Measurements from ENCODE around the gene C4orf51. TPM values are rescaled to one million over a fixed set of nuclear protein-coding genes. Genes with fewer than 3 reads are reported as not detected.

C4orf51 gene
- total RNA-seq, 1 experiment from 2014 or later = 15.4 TPM

DNA sequence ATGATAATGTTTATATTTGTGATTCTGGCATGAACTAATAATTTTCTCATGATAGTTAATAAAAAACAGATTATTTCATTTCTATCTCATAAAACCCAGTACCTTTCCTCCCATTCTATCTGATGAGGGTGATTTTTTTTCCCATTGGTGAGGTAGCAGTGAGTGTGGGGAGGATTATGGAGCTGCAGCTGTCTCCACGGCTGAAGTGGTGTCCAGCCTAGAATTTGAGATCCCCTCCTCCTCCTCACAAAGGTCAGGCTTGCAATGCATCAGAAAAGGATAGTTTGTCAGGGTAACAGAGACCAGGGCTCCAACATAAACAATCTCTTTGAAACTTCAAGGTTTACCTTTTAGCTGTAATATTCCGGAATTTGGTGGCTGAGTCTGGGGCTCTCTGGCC is 60.9 kb downstream of the C4orf51 start:
- H3K9me3 Mint-ChIP-seq = peaks cover 6% of the 10 kb centered on the region
- peaks cover 16% of the 10 kb centered on the region for H3K36me3 Mint-ChIP-seq
- H3K4me1 Mint-ChIP-seq = peaks cover 18% of the 10 kb centered on the region
- POLR2A ChIA-PET = interaction anchor here (0.6 kb wide), 1 partner anchor 104 kb away, joined by 3 read pairs; no protein-coding TSS in a partner anchor
- ATAC-seq = no peak
- H3K27ac Mint-ChIP-seq = no peak overlapping the region
- H3K27me3 Mint-ChIP-seq (ENCODE audit: low read depth) = no peaks in the 10 kb centered on the region
- TF ChIP-seq, protein P1, sequence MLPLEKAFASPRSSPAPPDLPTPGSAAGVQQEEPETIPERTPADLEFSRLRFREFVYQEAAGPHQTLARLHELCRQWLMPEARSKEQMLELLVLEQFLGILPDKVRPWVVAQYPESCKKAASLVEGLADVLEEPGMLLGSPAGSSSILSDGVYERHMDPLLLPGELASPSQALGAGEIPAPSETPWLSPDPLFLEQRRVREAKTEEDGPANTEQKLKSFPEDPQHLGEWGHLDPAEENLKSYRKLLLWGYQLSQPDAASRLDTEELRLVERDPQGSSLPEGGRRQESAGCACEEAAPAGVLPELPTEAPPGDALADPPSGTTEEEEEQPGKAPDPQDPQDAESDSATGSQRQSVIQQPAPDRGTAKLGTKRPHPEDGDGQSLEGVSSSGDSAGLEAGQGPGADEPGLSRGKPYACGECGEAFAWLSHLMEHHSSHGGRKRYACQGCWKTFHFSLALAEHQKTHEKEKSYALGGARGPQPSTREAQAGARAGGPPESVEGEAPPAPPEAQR (CRISPR knock-in tag; IDR thresholded peaks at IDR 0.05) = no peak
- TF ChIP-seq, protein P2, sequence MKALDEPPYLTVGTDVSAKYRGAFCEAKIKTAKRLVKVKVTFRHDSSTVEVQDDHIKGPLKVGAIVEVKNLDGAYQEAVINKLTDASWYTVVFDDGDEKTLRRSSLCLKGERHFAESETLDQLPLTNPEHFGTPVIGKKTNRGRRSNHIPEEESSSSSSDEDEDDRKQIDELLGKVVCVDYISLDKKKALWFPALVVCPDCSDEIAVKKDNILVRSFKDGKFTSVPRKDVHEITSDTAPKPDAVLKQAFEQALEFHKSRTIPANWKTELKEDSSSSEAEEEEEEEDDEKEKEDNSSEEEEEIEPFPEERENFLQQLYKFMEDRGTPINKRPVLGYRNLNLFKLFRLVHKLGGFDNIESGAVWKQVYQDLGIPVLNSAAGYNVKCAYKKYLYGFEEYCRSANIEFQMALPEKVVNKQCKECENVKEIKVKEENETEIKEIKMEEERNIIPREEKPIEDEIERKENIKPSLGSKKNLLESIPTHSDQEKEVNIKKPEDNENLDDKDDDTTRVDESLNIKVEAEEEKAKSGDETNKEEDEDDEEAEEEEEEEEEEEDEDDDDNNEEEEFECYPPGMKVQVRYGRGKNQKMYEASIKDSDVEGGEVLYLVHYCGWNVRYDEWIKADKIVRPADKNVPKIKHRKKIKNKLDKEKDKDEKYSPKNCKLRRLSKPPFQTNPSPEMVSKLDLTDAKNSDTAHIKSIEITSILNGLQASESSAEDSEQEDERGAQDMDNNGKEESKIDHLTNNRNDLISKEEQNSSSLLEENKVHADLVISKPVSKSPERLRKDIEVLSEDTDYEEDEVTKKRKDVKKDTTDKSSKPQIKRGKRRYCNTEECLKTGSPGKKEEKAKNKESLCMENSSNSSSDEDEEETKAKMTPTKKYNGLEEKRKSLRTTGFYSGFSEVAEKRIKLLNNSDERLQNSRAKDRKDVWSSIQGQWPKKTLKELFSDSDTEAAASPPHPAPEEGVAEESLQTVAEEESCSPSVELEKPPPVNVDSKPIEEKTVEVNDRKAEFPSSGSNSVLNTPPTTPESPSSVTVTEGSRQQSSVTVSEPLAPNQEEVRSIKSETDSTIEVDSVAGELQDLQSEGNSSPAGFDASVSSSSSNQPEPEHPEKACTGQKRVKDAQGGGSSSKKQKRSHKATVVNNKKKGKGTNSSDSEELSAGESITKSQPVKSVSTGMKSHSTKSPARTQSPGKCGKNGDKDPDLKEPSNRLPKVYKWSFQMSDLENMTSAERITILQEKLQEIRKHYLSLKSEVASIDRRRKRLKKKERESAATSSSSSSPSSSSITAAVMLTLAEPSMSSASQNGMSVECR (CRISPR knock-in tag; IDR thresholded peaks at IDR 0.05; ENCODE audit: borderline replicate concordance) = no peak
- TF ChIP-seq NR1H2 (CRISPR knock-in tag; IDR thresholded peaks at IDR 0.05) = no peak
- TF ChIP-seq ZNF425 (CRISPR knock-in tag; conservative IDR thresholded peaks at IDR 0.05) = no peak
- no peak for TF ChIP-seq NFYB (CRISPR knock-in tag; conservative IDR thresholded peaks at IDR 0.05; ENCODE audit: low read depth)
- no peak for DNase-seq (ENCODE audit: low spot score)
- CTCF ChIA-PET = no interaction called here
- H3K4me3 Mint-ChIP-seq = no peak overlapping the region

GRCh38 chr4:145743641-145744040 is 63.7 kb downstream of the C4orf51 start:
- DNase-seq (ENCODE audit: low spot score) (no peak), ATAC-seq (no peak)
- H3K4me1 Mint-ChIP-seq = peaks cover 7% of the 10 kb centered on the region; the same call in 1 of the 2 replicates
- no peak overlapping the region for H3K4me3 Mint-ChIP-seq
- H3K9me3 Mint-ChIP-seq = peaks cover 15% of the 10 kb centered on the region
- peaks cover 24% of the 10 kb centered on the region for H3K36me3 Mint-ChIP-seq
- POLR2A ChIA-PET = no interaction called here
- no peak overlapping the region for H3K27ac Mint-ChIP-seq
- no peaks in the 10 kb centered on the region for H3K27me3 Mint-ChIP-seq (ENCODE audit: low read depth)
- CTCF ChIA-PET = no interaction called here
- TF ChIP-seq HMGXB4 (CRISPR knock-in tag; IDR thresholded peaks at IDR 0.05) (no peak), JAZF1 (CRISPR knock-in tag; IDR thresholded peaks at IDR 0.05) (no peak), E2F5 (CRISPR knock-in tag; IDR thresholded peaks at IDR 0.05) (no peak), IRF2 (CRISPR knock-in tag; IDR thresholded peaks at IDR 0.05; ENCODE audit: borderline replicate concordance, low read depth) (no peak), NR1H2 (CRISPR knock-in tag; IDR thresholded peaks at IDR 0.05) (no peak)
- TF ChIP-seq, protein P3, sequence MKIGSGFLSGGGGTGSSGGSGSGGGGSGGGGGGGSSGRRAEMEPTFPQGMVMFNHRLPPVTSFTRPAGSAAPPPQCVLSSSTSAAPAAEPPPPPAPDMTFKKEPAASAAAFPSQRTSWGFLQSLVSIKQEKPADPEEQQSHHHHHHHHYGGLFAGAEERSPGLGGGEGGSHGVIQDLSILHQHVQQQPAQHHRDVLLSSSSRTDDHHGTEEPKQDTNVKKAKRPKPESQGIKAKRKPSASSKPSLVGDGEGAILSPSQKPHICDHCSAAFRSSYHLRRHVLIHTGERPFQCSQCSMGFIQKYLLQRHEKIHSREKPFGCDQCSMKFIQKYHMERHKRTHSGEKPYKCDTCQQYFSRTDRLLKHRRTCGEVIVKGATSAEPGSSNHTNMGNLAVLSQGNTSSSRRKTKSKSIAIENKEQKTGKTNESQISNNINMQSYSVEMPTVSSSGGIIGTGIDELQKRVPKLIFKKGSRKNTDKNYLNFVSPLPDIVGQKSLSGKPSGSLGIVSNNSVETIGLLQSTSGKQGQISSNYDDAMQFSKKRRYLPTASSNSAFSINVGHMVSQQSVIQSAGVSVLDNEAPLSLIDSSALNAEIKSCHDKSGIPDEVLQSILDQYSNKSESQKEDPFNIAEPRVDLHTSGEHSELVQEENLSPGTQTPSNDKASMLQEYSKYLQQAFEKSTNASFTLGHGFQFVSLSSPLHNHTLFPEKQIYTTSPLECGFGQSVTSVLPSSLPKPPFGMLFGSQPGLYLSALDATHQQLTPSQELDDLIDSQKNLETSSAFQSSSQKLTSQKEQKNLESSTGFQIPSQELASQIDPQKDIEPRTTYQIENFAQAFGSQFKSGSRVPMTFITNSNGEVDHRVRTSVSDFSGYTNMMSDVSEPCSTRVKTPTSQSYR (CRISPR knock-in tag; IDR thresholded peaks at IDR 0.05) = no peak
- TF ChIP-seq, protein P4, sequence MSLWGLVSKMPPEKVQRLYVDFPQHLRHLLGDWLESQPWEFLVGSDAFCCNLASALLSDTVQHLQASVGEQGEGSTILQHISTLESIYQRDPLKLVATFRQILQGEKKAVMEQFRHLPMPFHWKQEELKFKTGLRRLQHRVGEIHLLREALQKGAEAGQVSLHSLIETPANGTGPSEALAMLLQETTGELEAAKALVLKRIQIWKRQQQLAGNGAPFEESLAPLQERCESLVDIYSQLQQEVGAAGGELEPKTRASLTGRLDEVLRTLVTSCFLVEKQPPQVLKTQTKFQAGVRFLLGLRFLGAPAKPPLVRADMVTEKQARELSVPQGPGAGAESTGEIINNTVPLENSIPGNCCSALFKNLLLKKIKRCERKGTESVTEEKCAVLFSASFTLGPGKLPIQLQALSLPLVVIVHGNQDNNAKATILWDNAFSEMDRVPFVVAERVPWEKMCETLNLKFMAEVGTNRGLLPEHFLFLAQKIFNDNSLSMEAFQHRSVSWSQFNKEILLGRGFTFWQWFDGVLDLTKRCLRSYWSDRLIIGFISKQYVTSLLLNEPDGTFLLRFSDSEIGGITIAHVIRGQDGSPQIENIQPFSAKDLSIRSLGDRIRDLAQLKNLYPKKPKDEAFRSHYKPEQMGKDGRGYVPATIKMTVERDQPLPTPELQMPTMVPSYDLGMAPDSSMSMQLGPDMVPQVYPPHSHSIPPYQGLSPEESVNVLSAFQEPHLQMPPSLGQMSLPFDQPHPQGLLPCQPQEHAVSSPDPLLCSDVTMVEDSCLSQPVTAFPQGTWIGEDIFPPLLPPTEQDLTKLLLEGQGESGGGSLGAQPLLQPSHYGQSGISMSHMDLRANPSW (CRISPR knock-in tag; conservative IDR thresholded peaks at IDR 0.05; ENCODE audit: low read depth) = no peak
- TF ChIP-seq, protein P5, sequence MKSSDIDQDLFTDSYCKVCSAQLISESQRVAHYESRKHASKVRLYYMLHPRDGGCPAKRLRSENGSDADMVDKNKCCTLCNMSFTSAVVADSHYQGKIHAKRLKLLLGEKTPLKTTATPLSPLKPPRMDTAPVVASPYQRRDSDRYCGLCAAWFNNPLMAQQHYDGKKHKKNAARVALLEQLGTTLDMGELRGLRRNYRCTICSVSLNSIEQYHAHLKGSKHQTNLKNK (CRISPR knock-in tag; IDR thresholded peaks at IDR 0.05) = no peak
